Neural progenitor cell (in vitro differentiated cells): ENCODE data around the gene CSNK2A1.
"Not testable (repeated sequence)": the region's sequence is repeated elsewhere in the genome, so short reads cannot be mapped to it uniquely, and the experiment has no call there.

ENCODE experiments used
- EZH2 ChIP-seq: fragments of 200-600 bp; sonication (generic); IDR thresholded peaks from 2 replicates; pipeline ENCODE4 v1.6.1; 2017; ENCODE audit warnings: antibody characterized with exemption, mild to moderate bottlenecking, moderate library complexity
- EZH2phosphoT487 ChIP-seq: fragments of 200-600 bp; sonication (generic); IDR thresholded peaks from 2 replicates; pipeline ENCODE4 v1.6.1; 2017; ENCODE audit warnings: antibody characterized with exemption
- TF ChIP-seq, protein P1 (sequence below): fragments of 200-600 bp; sonication (generic); IDR thresholded peaks from 2 replicates; pipeline ENCODE4 v1.5.1; 2017; ENCODE audit warnings: antibody characterized with exemption, mild to moderate bottlenecking

DNA sequence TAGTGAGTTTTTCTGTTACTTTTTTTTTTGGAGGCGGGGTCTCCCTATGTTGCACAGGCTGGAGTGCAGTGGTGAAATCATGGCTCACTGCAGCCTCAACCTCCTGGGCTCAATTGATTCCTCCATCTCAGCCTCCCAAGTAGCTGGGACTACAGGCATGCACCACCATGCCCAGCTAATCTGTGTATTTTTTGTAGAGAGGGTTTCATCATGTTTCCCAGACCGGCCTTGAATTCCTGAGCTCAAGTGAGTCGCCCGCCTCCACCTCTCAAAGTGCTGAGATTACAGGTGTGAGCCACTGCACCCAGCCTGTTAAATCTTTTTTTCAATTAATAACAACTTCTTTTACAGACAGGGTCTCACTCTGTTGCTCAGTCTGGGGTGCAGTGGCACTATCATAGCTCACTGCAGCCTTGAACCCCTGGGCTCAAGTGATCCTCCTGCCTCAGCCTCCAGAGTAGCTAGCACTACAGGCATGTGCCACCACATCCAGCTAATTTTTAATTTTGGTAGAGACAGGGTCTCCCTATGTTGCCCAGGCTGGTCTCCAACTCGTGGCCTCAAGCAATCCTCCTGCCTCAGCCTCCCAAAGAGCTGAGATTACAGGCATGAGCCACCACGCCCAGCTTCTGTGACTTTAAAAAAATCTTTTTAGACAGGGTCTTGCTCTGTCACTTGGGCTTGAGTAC, 66.9 kb downstream of the CSNK2A1 start:
- TF ChIP-seq, protein P1, sequence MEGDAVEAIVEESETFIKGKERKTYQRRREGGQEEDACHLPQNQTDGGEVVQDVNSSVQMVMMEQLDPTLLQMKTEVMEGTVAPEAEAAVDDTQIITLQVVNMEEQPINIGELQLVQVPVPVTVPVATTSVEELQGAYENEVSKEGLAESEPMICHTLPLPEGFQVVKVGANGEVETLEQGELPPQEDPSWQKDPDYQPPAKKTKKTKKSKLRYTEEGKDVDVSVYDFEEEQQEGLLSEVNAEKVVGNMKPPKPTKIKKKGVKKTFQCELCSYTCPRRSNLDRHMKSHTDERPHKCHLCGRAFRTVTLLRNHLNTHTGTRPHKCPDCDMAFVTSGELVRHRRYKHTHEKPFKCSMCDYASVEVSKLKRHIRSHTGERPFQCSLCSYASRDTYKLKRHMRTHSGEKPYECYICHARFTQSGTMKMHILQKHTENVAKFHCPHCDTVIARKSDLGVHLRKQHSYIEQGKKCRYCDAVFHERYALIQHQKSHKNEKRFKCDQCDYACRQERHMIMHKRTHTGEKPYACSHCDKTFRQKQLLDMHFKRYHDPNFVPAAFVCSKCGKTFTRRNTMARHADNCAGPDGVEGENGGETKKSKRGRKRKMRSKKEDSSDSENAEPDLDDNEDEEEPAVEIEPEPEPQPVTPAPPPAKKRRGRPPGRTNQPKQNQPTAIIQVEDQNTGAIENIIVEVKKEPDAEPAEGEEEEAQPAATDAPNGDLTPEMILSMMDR, result not testable (repeated sequence)
- not testable (repeated sequence) for TF ChIP-seq EZH2, EZH2phosphoT487
